ENCODE results near the gene PHAX.
A peak's percentile ranks its signal among the peaks of the same experiment; 100 is the strongest.

PHAX gene

DNA sequence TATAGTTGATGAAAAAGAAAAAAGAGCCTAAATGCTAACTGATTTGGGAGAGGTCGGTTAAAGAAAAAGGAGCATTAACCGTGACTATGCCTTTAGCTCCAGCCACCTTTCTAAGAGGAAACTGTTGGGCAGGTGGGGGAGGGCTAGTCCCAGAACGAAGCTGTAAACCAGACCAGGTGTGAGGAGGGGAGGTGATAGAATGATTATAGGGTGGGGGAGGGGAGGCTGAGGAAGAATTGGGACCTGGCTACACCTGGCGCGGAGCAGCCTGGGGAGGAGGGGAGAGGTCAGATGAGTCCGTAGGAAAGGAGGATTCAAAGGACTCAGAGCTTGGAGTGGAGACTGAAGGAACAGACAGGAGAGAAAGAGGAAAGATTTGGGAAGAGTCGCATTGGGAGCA, 73.4 kb downstream of the PHAX start:
- TF ChIP-seq, protein P1, sequence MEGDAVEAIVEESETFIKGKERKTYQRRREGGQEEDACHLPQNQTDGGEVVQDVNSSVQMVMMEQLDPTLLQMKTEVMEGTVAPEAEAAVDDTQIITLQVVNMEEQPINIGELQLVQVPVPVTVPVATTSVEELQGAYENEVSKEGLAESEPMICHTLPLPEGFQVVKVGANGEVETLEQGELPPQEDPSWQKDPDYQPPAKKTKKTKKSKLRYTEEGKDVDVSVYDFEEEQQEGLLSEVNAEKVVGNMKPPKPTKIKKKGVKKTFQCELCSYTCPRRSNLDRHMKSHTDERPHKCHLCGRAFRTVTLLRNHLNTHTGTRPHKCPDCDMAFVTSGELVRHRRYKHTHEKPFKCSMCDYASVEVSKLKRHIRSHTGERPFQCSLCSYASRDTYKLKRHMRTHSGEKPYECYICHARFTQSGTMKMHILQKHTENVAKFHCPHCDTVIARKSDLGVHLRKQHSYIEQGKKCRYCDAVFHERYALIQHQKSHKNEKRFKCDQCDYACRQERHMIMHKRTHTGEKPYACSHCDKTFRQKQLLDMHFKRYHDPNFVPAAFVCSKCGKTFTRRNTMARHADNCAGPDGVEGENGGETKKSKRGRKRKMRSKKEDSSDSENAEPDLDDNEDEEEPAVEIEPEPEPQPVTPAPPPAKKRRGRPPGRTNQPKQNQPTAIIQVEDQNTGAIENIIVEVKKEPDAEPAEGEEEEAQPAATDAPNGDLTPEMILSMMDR (IDR thresholded peaks at IDR 0.05; ENCODE audit: low read depth, low read length) = no peak
- Histone ChIP-seq H3K36me3 (no peaks in the 10 kb centered on the region), H3K27me3 (no peaks in the 10 kb centered on the region), H3K4me3 (ENCODE audit: low read depth, low read length) (no peak overlapping the region), H3K9me3 (no peaks in the 10 kb centered on the region), H3K4me1 (no peaks in the 10 kb centered on the region)
- no peak for DNase-seq

DNA sequence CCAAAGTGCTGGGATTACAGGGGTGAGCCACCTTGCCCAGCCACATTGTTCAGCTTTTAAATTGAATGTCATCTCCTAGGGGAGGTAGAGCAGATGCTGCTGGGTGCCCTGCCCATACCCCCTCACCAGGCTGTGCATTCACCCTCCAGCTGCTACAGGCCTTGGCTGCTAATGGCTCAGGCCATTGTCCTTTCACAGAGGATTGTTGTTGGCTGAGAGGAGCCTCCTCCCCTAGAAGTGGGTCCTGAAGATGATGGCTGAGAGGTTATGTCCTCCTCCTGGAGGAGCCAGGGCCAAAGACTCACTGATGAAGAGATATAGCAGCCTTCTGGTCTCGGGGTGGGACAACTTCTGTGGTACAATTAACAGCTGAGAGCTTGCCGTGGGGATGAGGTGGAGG, 74.6 kb downstream of the PHAX start:
- no peak for DNase-seq
- TF ChIP-seq, protein P1 (IDR thresholded peaks at IDR 0.05; ENCODE audit: low read depth, low read length) = no peak

DNA sequence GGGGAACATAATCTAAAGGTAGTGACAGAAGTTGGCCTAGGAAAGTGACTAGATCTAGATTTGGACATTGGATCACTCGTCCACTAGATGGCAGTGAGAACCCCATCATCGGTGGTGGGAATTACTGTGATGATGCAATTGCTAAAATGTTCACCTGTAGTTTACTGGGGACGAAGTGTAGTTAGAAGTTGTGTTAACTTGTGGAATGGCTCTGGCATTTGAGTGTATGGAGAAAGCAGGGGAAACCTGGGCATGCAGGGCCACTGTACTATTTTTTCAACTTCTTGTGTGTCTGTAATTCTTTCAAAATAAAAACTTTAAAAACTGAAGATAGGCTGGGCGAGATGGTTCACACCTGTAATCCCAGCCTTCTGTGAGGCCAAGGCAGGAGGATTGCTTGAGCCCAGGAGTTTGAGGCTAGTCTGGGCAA, 75.5 kb downstream of the PHAX start:
- H3K9me3 ChIP-seq = no peaks in the 10 kb centered on the region
- TF ChIP-seq, protein P1 (IDR thresholded peaks at IDR 0.05; ENCODE audit: low read depth, low read length) = peak; percentile 89
- peak; percentile 60 for DNase-seq
- no peaks in the 10 kb centered on the region; the same call in 1 of the 2 replicates for H3K4me1 ChIP-seq
- no peaks in the 10 kb centered on the region for H3K36me3 ChIP-seq
- no peak overlapping the region for H3K4me3 ChIP-seq (ENCODE audit: low read depth, low read length)
- no peaks in the 10 kb centered on the region for H3K27me3 ChIP-seq

More for the DNA sequence above, 74.6 kb downstream of the PHAX start:
- H3K4me1 ChIP-seq = no peaks in the 10 kb centered on the region; the same call in 1 of the 2 replicates
- no peaks in the 10 kb centered on the region for H3K27me3 ChIP-seq
- H3K4me3 ChIP-seq (ENCODE audit: low read depth, low read length) = no peak overlapping the region
- H3K9me3 ChIP-seq = no peaks in the 10 kb centered on the region
- H3K36me3 ChIP-seq = no peaks in the 10 kb centered on the region
